H1 (cell line): ENCODE measurements around the gene ATE1. TPM values are rescaled to one million over a fixed set of nuclear protein-coding genes. Genes with fewer than 3 reads are reported as not detected.

Experiments
- CEBPB ChIP-seq: IDR thresholded peaks from 2 replicates; pipeline ENCODE4 v1.6.1; 2012; ENCODE audit warnings: low read depth, low read length
- CHD7 ChIP-seq: fragments of 300-600 bp; sonication (generic); IDR thresholded peaks from 2 replicates; pipeline ENCODE4 v1.7.1; 2012; ENCODE audit warnings: low read length, moderate library complexity, mild to moderate bottlenecking, inconsistent platforms; ENCODE audit not compliant: insufficient replicate concordance
- CREB1 ChIP-seq: IDR thresholded peaks from 2 replicates; pipeline ENCODE4 v1.6.1; 2012; ENCODE audit warnings: inconsistent platforms
- CTBP2 ChIP-seq: IDR thresholded peaks from 2 replicates; pipeline ENCODE4 v1.7.0; 2011; ENCODE audit warnings: borderline replicate concordance, mild to moderate bottlenecking, moderate library complexity, mixed read lengths, low read length; ENCODE audit not compliant: insufficient read depth, insufficient read length
- KDM4A ChIP-seq: IDR thresholded peaks from one replicate; pipeline ENCODE4 v1.7.1; 2012; ENCODE audit warnings: low read depth, mild to moderate bottlenecking, moderate library complexity, low read length, inconsistent platforms; ENCODE audit not compliant: severe bottlenecking
- KDM5A ChIP-seq: fragments of 200-600 bp; IDR thresholded peaks from 2 replicates; pipeline ENCODE4 v1.7.1; 2012; ENCODE audit warnings: mild to moderate bottlenecking, low read length, inconsistent platforms, mixed read lengths
- MAX ChIP-seq: IDR thresholded peaks from 2 replicates; pipeline ENCODE4 v1.6.1; 2012; ENCODE audit warnings: inconsistent platforms
- RBBP5 ChIP-seq: IDR thresholded peaks from 2 replicates; pipeline ENCODE4 v1.7.1; 2012; ENCODE audit warnings: low read depth, mild to moderate bottlenecking, inconsistent platforms, low read length, moderate library complexity, borderline replicate concordance
- SIN3A ChIP-seq, 2 experiments: IDR thresholded peaks in 1 of 2; conservative IDR thresholded peaks in 1 of 2; 2 replicates each; pipeline ENCODE4 v1.6.1; 2011 to 2012; ENCODE audit warnings: low read length in 2 of 2, improper control_type of control experiment in 1 of 2, low read depth in 1 of 2, mild to moderate bottlenecking in 1 of 2
- SP2 ChIP-seq: IDR thresholded peaks from 2 replicates; pipeline ENCODE4 v1.6.1; 2012; ENCODE audit warnings: mild to moderate bottlenecking, low read length, inconsistent platforms
- SRF ChIP-seq: IDR thresholded peaks from 2 replicates; pipeline ENCODE4 v1.6.1; 2011; ENCODE audit warnings: mild to moderate bottlenecking, low read depth, low read length, moderate library complexity
- TCF12 ChIP-seq: IDR thresholded peaks from 2 replicates; pipeline ENCODE4 v1.6.1; 2011; ENCODE audit warnings: low read depth, mild to moderate bottlenecking, low read length
- polyA plus RNA-seq, 7 experiments: library from polyadenylated mRNA; depleted of rRNA in 3 of 7; stranded (reverse) in 5 of 7; unstranded in 2 of 7; fragments of >200 nt in 5 of 7; fragments of 200-250 nt in 2 of 7; gene quantifications; 1 replicate in 5 of 7; 2 replicates in 1 of 7; 4 replicates in 1 of 7; pipeline versions ENCODE4 v1.2.1 to v1.2.3, GENCODE V29; 2011 to 2013; ENCODE audit warnings: missing spikeins in 2 of 7, mixed read lengths in 2 of 7
- total RNA-seq: library from RNA; stranded (reverse); fragmentation: NEBNext Ultra II Directional; extraction: Animal tissue kit (Norgen Biotek cat#: 25700); gene quantifications from 2 replicates; pipeline ENCODE4 v1.2.1, GENCODE V29; 2021

Gene ATE1
- total and polyA plus RNA-seq, 2 of the 8 experiments (the other 6 are each of a cell fraction or from before 2014, with no cell fraction given): 8.8 to 26.9 TPM

- TF ChIP-seq CHD7 (no peak), SP2 (no peak), SRF (no peak), KDM4A (no peak), MAX (no peak), SIN3A (conservative IDR thresholded peaks at IDR 0.05 in 1 of 2, IDR thresholded peaks at IDR 0.05 in 1 of 2; ENCODE audit: low read depth in 1 of 2, low read length in 2 of 2) (no peak), TCF12 (no peak), CTBP2 (no peak), KDM5A (no peak), CEBPB (no peak), CREB1 (no peak), RBBP5 (no peak)
Measured at GRCh38 chr10:121788717-121789116, 139.1 kb downstream of the ATE1 start (continued).
